Stomach smooth muscle (tissue), 2 donors: ENCODE results near the gene PPP1R13L.
"Not testable (repeated sequence)": the region's sequence is repeated elsewhere in the genome, so short reads cannot be mapped to it uniquely, and the experiment has no call there.

Source experiments
- H3K27ac ChIP-seq: one replicate; pipeline ENCODE4 v1.7.0; 2013; ENCODE audit warnings: mild to moderate bottlenecking, low read length, inconsistent platforms
- H3K27me3 ChIP-seq, 2 donors: one replicate each; pipeline ENCODE4 v1.7.0; 2013; ENCODE audit warnings: low read length in 2 of 2; ENCODE audit not compliant: insufficient read depth in 2 of 2, control insufficient read depth in 1 of 2
- H3K36me3 ChIP-seq, 2 donors: one replicate each; pipeline ENCODE4 v1.7.0; 2013; ENCODE audit warnings: low read length in 2 of 2; ENCODE audit not compliant: control insufficient read depth in 2 of 2, insufficient read depth in 2 of 2
- H3K4me1 ChIP-seq: one replicate; pipeline ENCODE4 v1.7.0; 2013; ENCODE audit warnings: low read length; ENCODE audit not compliant: control insufficient read depth, insufficient read depth
- H3K4me3 ChIP-seq, 2 donors: one replicate each; pipeline ENCODE4 v1.7.0; 2013; ENCODE audit warnings: low read length in 2 of 2
- H3K9ac ChIP-seq, 2 donors: one replicate each; pipeline ENCODE4 v1.7.0; 2013; ENCODE audit warnings: low read length in 2 of 2, mild to moderate bottlenecking in 1 of 2
- H3K9me3 ChIP-seq, 2 donors: one replicate each; pipeline ENCODE4 v1.7.0; 2013; ENCODE audit warnings: low read length in 2 of 2; ENCODE audit not compliant: control insufficient read depth in 2 of 2
- donor health status: healthy.
- donor health status: Pancreatic carcinoma.

Gene PPP1R13L

GRCh38 chr19:45443462-45444317 lies 38.8 kb upstream of the PPP1R13L start:
- peaks cover 34% of the 10 kb centered on the region for H3K4me1 ChIP-seq
- no peaks in the 10 kb centered on the region for H3K36me3 ChIP-seq
- H3K9me3 ChIP-seq, result no peaks in the 10 kb centered on the region
- peak overlapping the region; percentile 71 to 76 for H3K4me3 ChIP-seq
- peak overlapping the region; percentile 91 for H3K27ac ChIP-seq
- H3K9ac ChIP-seq, result peak overlapping the region; percentile 86
- no peaks in the 10 kb centered on the region for H3K27me3 ChIP-seq

- peak overlapping the region; percentile 91 for H3K27ac ChIP-seq
- H3K27me3 ChIP-seq, result no peaks in the 10 kb centered on the region
- H3K9ac ChIP-seq, result peak overlapping the region; percentile 71 to 86
- H3K4me3 ChIP-seq, result peak overlapping the region; percentile 60 to 76
- no peaks in the 10 kb centered on the region for H3K9me3 ChIP-seq
- peaks cover 34% of the 10 kb centered on the region for H3K4me1 ChIP-seq
- no peaks in the 10 kb centered on the region for H3K36me3 ChIP-seq
These were observed 38.1 kb upstream of the PPP1R13L start for GRCh38 chr19:45442778-45443461.

GRCh38 chr19:45442408-45442777 lies 37.5 kb upstream of the PPP1R13L start:
- peak overlapping the region in 1 of 2 donors; percentile 71 for H3K9ac ChIP-seq
- peaks cover 34% of the 10 kb centered on the region for H3K4me1 ChIP-seq
- no peaks in the 10 kb centered on the region for H3K36me3 ChIP-seq
- H3K9me3 ChIP-seq, result no peaks in the 10 kb centered on the region
- H3K27me3 ChIP-seq, result no peaks in the 10 kb centered on the region
- H3K4me3 ChIP-seq, result no peak overlapping the region
- no peak overlapping the region for H3K27ac ChIP-seq

GRCh38 chr19:45440873-45441654 lies 36.2 kb upstream of the PPP1R13L start:
- H3K36me3 ChIP-seq, result no peaks in the 10 kb centered on the region
- no peak overlapping the region for H3K9ac ChIP-seq
- H3K27ac ChIP-seq, result no peak overlapping the region

GRCh38 chr19:45440259-45440638 lies 35.4 kb upstream of the PPP1R13L start:
- Histone ChIP-seq H3K4me1 (peaks cover 34% of the 10 kb centered on the region), H3K4me3 (peak overlapping the region; percentile 45 to 74), H3K36me3 (no peaks in the 10 kb centered on the region), H3K9ac (peak overlapping the region in 1 of 2 donors; percentile 44), H3K27ac (peak overlapping the region; percentile 60), H3K27me3 (no peaks in the 10 kb centered on the region), H3K9me3 (no peaks in the 10 kb centered on the region)

More at GRCh38 chr19:45440873-45441654, 36.2 kb upstream of the PPP1R13L start:
- no peaks in the 10 kb centered on the region for H3K9me3 ChIP-seq
- H3K27me3 ChIP-seq, result no peaks in the 10 kb centered on the region
- peaks cover 34% of the 10 kb centered on the region for H3K4me1 ChIP-seq
- no peak overlapping the region for H3K4me3 ChIP-seq

GRCh38 chr19:45439569-45440258 lies 34.8 kb upstream of the PPP1R13L start:
- Histone ChIP-seq H3K27me3 (no peaks in the 10 kb centered on the region), H3K4me3 (peak overlapping the region; percentile 45 to 74), H3K9me3 (no peaks in the 10 kb centered on the region), H3K9ac (peak overlapping the region in 1 of 2 donors; percentile 44), H3K27ac (peak overlapping the region; percentile 60), H3K4me1 (peaks cover 29% of the 10 kb centered on the region), H3K36me3 (no peaks in the 10 kb centered on the region)

- H3K9ac ChIP-seq, result no peak overlapping the region
These were observed 34.3 kb upstream of the PPP1R13L start for GRCh38 chr19:45439190-45439568.

GRCh38 chr19:45437328-45437727 lies 32.5 kb upstream of the PPP1R13L start:
- H3K9ac ChIP-seq, result no peak overlapping the region
- no peak overlapping the region for H3K27ac ChIP-seq
- H3K9me3 ChIP-seq, result no peaks in the 10 kb centered on the region
- peaks cover 10% of the 10 kb centered on the region for H3K4me1 ChIP-seq
- no peaks in the 10 kb centered on the region for H3K36me3 ChIP-seq
- no peaks in the 10 kb centered on the region for H3K27me3 ChIP-seq
- no peak overlapping the region for H3K4me3 ChIP-seq

More at GRCh38 chr19:45439190-45439568, 34.3 kb upstream of the PPP1R13L start:
- Histone ChIP-seq H3K27ac (no peak overlapping the region), H3K4me1 (peaks cover 24% of the 10 kb centered on the region), H3K36me3 (no peaks in the 10 kb centered on the region), H3K4me3 (peak overlapping the region in 1 of 2 donors; percentile 74), H3K27me3 (no peaks in the 10 kb centered on the region), H3K9me3 (no peaks in the 10 kb centered on the region)

GRCh38 chr19:45432543-45432942 lies 27.7 kb upstream of the PPP1R13L start:
- H3K9ac ChIP-seq, H3K9me3 ChIP-seq, H3K4me3 ChIP-seq, H3K36me3 ChIP-seq, H3K27ac ChIP-seq, H3K4me1 ChIP-seq, H3K27me3 ChIP-seq: not testable (repeated sequence)

- H3K36me3 ChIP-seq, H3K9ac ChIP-seq, H3K9me3 ChIP-seq, H3K27ac ChIP-seq, H3K4me3 ChIP-seq, H3K27me3 ChIP-seq, H3K4me1 ChIP-seq: not testable (repeated sequence)
These were observed 26.1 kb upstream of the PPP1R13L start for GRCh38 chr19:45431008-45431407.
